GM21576 (cell line): Measurements from ENCODE around the gene WDCP.

ENCODE experiments used
- ATAC-seq: cut with Tn5 transposase; IDR thresholded peaks from one replicate; pipeline ENCODE4 v1.9.1; 2021; ENCODE audit warnings: mild to moderate bottlenecking, moderate library complexity; ENCODE audit not compliant: unreplicated experiment

WDCP gene

GRCh38 chr2:24007693-24008092 is 39.5 kb downstream of the WDCP start:
- no peak for ATAC-seq

GRCh38 chr2:23994567-23994966 is 52.6 kb downstream of the WDCP start:
- ATAC-seq: no peak

- no peak for ATAC-seq
Observed at GRCh38 chr2:23993736-23994269, 53.4 kb downstream of the WDCP start.

DNA sequence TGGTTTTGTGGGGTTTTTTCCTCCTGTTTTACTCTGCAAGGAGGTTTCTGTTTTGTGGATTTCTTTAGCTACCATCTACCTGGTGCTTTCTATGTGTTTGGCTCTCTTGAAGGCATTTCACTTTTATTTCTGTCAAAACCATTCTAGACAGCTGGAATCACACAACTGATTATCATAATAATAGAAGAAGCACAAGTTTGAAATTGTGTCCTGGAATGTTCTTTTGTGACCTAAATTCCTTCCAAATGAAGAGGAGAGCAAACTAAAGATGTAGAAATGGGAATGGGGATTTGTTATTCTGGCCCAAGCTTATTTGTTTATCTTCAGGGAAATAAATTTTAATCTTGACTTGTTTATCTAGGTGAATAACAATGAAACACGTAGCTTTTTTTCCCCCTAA is 54.3 kb downstream of the WDCP start:
- no peak for ATAC-seq

DNA sequence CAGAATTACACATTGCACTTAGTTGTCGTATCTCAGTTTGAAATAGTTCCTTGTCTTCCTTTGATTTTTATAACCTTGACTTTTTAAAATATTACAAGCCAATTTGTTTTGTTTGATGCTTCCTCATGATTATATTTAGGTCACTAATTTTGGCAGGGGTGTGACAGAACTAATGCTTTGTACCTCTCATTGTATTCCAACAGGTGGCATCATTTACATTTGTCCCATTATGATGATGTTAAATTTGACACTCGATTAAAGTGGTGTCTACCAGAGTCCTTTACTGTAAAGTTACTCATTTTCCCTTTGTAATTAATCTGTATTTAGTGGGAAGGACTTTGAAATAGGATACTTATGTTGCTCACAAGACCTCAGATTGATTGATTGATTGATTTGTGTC is 58.8 kb downstream of the WDCP start:
- no peak for ATAC-seq
